ENCODE measurements around the gene CISTR.

Gene CISTR

DNA sequence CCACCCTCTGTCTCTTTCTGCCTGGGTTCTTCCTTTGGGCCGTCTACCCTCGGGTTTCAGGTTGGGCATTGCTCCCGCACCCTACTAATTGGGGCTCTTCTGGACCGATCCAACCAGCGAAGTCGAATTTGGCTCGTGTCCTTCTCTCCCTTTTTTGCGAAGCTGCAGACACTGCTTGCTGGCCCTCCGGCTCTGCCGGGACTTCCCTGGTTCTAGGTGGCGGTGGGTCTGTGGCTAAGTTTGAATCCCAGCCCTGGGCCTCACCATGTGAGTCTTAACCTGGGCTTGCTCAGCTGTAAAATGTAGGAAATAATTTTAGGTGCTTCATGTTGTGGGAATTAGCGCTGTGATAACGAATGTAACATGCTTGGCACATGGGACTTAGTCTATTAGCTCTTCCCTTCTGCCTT, 418 bp upstream of the CISTR start:
- no peak overlapping the region for H3K4me3 ChIP-seq (replicated peaks; ENCODE audit: insufficient read depth, low read length)
- no peak for DNase-seq (ENCODE audit: low read depth in 1 of 2, low spot score in 1 of 2)
- TF ChIP-seq REST (IDR thresholded peaks at IDR 0.05; ENCODE audit: insufficient replicate concordance, low read depth) (no peak), POLR2AphosphoS5 (IDR thresholded peaks at IDR 0.05; ENCODE audit: low read depth) (no peak), GABPA (IDR thresholded peaks at IDR 0.05; ENCODE audit: low read depth) (no peak), SPI1 (IDR thresholded peaks at IDR 0.05; ENCODE audit: borderline replicate concordance, low read depth) (no peak), CTCF (IDR thresholded peaks at IDR 0.05; ENCODE audit: insufficient read depth, low read length) (no peak)
- no peak overlapping the region for H3K27ac ChIP-seq (replicated peaks)
- H3K27me3 ChIP-seq (ENCODE audit: insufficient read depth, poor library complexity, severe bottlenecking) = peaks cover 31% of the 10 kb centered on the region

GRCh38 chr12:53750812-53751335, 905 bp downstream of the CISTR start:
- TF ChIP-seq SPI1 (IDR thresholded peaks at IDR 0.05; ENCODE audit: borderline replicate concordance, low read depth) = no peak
- no peak for TF ChIP-seq GABPA (IDR thresholded peaks at IDR 0.05; ENCODE audit: low read depth)
- no peak for TF ChIP-seq POLR2AphosphoS5 (IDR thresholded peaks at IDR 0.05; ENCODE audit: low read depth)
- no peak for TF ChIP-seq CTCF (IDR thresholded peaks at IDR 0.05; ENCODE audit: insufficient read depth, low read length)
- TF ChIP-seq REST (IDR thresholded peaks at IDR 0.05; ENCODE audit: insufficient replicate concordance, low read depth) = no peak
- Histone ChIP-seq H3K27ac (replicated peaks) (no peak overlapping the region), H3K4me3 (replicated peaks; ENCODE audit: insufficient read depth, low read length) (peak overlapping the region; percentile 29), H3K27me3 (ENCODE audit: insufficient read depth, poor library complexity, severe bottlenecking) (peaks cover 36% of the 10 kb centered on the region)
- no peak for DNase-seq (ENCODE audit: low read depth in 1 of 2, low spot score in 1 of 2)

- no peak for DNase-seq (ENCODE audit: low read depth in 1 of 2, low spot score in 1 of 2)
- H3K27me3 ChIP-seq (ENCODE audit: insufficient read depth, poor library complexity, severe bottlenecking) = peaks cover 42% of the 10 kb centered on the region
- no peak overlapping the region for H3K27ac ChIP-seq (replicated peaks)
- no peak overlapping the region for H3K4me3 ChIP-seq (replicated peaks; ENCODE audit: insufficient read depth, low read length)
- TF ChIP-seq GABPA (IDR thresholded peaks at IDR 0.05; ENCODE audit: low read depth) (no peak), CTCF (IDR thresholded peaks at IDR 0.05; ENCODE audit: insufficient read depth, low read length) (no peak)
These were observed 1.6 kb downstream of the CISTR start for GRCh38 chr12:53749986-53750811.

All from HL-60 (cell line).